H9 (cell line): Measurements from ENCODE around the gene TM9SF3. TPM values are rescaled to one million over a fixed set of nuclear protein-coding genes. Genes with fewer than 3 reads are reported as not detected.

Experiments used
- DNase-seq: peaks from one replicate; pipeline ENCODE4 v3.0.0-alpha.2; 2017
- H2AFZ ChIP-seq: one replicate; pipeline ENCODE4 v1.6.1; 2013; ENCODE audit warnings: mild to moderate bottlenecking, low read length, control low read depth, moderate library complexity
- H2AK5ac ChIP-seq: 2 replicates; pipeline ENCODE4 v1.6.1; 2013; ENCODE audit warnings: low read length, control low read depth, mixed read lengths; ENCODE audit not compliant: insufficient read length
- H2BK120ac ChIP-seq: one replicate; pipeline ENCODE4 v1.6.1; 2013; ENCODE audit warnings: low read depth, mild to moderate bottlenecking, low read length, control low read depth, inconsistent platforms; ENCODE audit not compliant: poor library complexity, severe bottlenecking
- H2BK12ac ChIP-seq: 2 replicates; pipeline ENCODE4 v1.6.1; 2013; ENCODE audit warnings: low read length, control low read depth, mixed read lengths, low read depth; ENCODE audit not compliant: insufficient read length
- H2BK15ac ChIP-seq: 2 replicates; pipeline ENCODE4 v1.6.1; 2013; ENCODE audit warnings: low read depth, low read length, control low read depth
- H2BK20ac ChIP-seq: one replicate; pipeline ENCODE4 v1.6.1; 2013; ENCODE audit warnings: low read depth, mild to moderate bottlenecking, low read length, control low read depth, inconsistent platforms; ENCODE audit not compliant: poor library complexity, severe bottlenecking
- H2BK5ac ChIP-seq: 2 replicates; pipeline ENCODE4 v1.6.1; 2013; ENCODE audit warnings: low read length, control low read depth, mixed read lengths; ENCODE audit not compliant: insufficient read length
- H3K14ac ChIP-seq: 2 replicates; pipeline ENCODE4 v1.6.1; 2013; ENCODE audit warnings: low read length, control low read depth; ENCODE audit not compliant: insufficient read depth
- H3K18ac ChIP-seq: 2 replicates; pipeline ENCODE4 v1.6.1; 2013; ENCODE audit warnings: low read depth, mild to moderate bottlenecking, mixed read lengths, low read length, control low read depth; ENCODE audit not compliant: insufficient read length
- H3K23ac ChIP-seq: 2 replicates; pipeline ENCODE4 v1.6.1; 2013; ENCODE audit warnings: low read length, control low read depth, mixed read lengths, low read depth; ENCODE audit not compliant: insufficient read length
- H3K23me2 ChIP-seq: 2 replicates; pipeline ENCODE4 v1.6.1; 2013; ENCODE audit warnings: low read depth, mild to moderate bottlenecking, mixed read lengths, low read length, control low read depth; ENCODE audit not compliant: insufficient read length, poor library complexity, severe bottlenecking
- H3K27ac ChIP-seq: 2 replicates; pipeline ENCODE4 v1.5.1; 2013; ENCODE audit warnings: low read length, control low read depth, mixed read lengths, low read depth; ENCODE audit not compliant: insufficient read length
- H3K27me3 ChIP-seq: 2 replicates; pipeline ENCODE4 v1.6.1; 2013; ENCODE audit warnings: low read length, control low read depth, inconsistent platforms; ENCODE audit not compliant: insufficient read depth
- H3K4ac ChIP-seq: 2 replicates; pipeline ENCODE4 v1.6.1; 2013; ENCODE audit warnings: low read depth, mild to moderate bottlenecking, control low read depth, inconsistent platforms, low read length, moderate library complexity
- H3K4me1 ChIP-seq: 2 replicates; pipeline ENCODE4 v1.6.1; 2013; ENCODE audit warnings: low read length, control low read depth, inconsistent platforms; ENCODE audit not compliant: insufficient read depth
- H3K4me2 ChIP-seq: 2 replicates; pipeline ENCODE4 v1.6.1; 2013; ENCODE audit warnings: low read length, control low read depth, mixed read lengths; ENCODE audit not compliant: insufficient read length, insufficient read depth
- H3K56ac ChIP-seq: 2 replicates; pipeline ENCODE4 v1.6.1; 2013; ENCODE audit warnings: low read depth, mild to moderate bottlenecking, mixed read lengths, low read length, control low read depth; ENCODE audit not compliant: insufficient read length
- H3K79me1 ChIP-seq: 2 replicates; pipeline ENCODE4 v1.6.1; 2013; ENCODE audit warnings: low read depth, mild to moderate bottlenecking, moderate library complexity, low read length, control low read depth, inconsistent platforms; ENCODE audit not compliant: insufficient read depth, poor library complexity, severe bottlenecking
- H3K79me2 ChIP-seq: 2 replicates; pipeline ENCODE4 v1.6.1; 2013; ENCODE audit warnings: low read length, control low read depth, inconsistent platforms; ENCODE audit not compliant: insufficient read depth
- H3K9ac ChIP-seq: 2 replicates; pipeline ENCODE4 v1.6.1; 2013; ENCODE audit warnings: low read length, control low read depth, mixed read lengths; ENCODE audit not compliant: insufficient read length; ENCODE audit errors: extremely low read depth
- H3K9me3 ChIP-seq: one replicate; pipeline ENCODE4 v1.6.1; 2013; ENCODE audit warnings: low read depth, low read length, inconsistent platforms; ENCODE audit not compliant: control insufficient read depth
- H3T11ph ChIP-seq: one replicate; pipeline ENCODE4 v1.6.1; 2013; ENCODE audit warnings: mild to moderate bottlenecking, low read length, control low read depth, inconsistent platforms
- H4K20me1 ChIP-seq: one replicate; pipeline ENCODE4 v1.6.1; 2013; ENCODE audit not compliant: control insufficient read depth, insufficient read length, insufficient read depth
- H4K5ac ChIP-seq: 2 replicates; pipeline ENCODE4 v1.6.1; 2013; ENCODE audit warnings: low read depth, mild to moderate bottlenecking, mixed read lengths, low read length, control low read depth; ENCODE audit not compliant: insufficient read length
- H4K8ac ChIP-seq: replicated peaks from 2 replicates; pipeline ENCODE4 v1.6.1; 2013; ENCODE audit warnings: low read length, control low read depth, mixed read lengths, low read depth; ENCODE audit not compliant: insufficient read length
- H4K91ac ChIP-seq: 2 replicates; pipeline ENCODE4 v1.6.1; 2013; ENCODE audit warnings: low read depth, mild to moderate bottlenecking, moderate library complexity, mixed read lengths, low read length, control low read depth; ENCODE audit not compliant: insufficient read length
- H3K27ac Mint-ChIP-seq, 3 experiments: 2 replicates in 2 of 3; 3 replicates in 1 of 3; pipeline ENCODE4 v1.8.0; 2020 to 2021; ENCODE audit warnings: mixed read lengths in 3 of 3, mild to moderate bottlenecking in 1 of 3, moderate library complexity in 1 of 3
- H3K27me3 Mint-ChIP-seq: 2 replicates; pipeline ENCODE4 v1.8.0; 2021; ENCODE audit warnings: low read depth, mild to moderate bottlenecking, moderate library complexity, mixed read lengths
- H3K36me3 Mint-ChIP-seq, 3 experiments: 2 replicates in 2 of 3; 3 replicates in 1 of 3; pipeline ENCODE4 v1.8.0; 2020 to 2021; ENCODE audit warnings: low read depth in 3 of 3, mixed read lengths in 3 of 3; ENCODE audit not compliant: insufficient read depth in 1 of 3
- H3K4me1 Mint-ChIP-seq, 2 experiments: 2 replicates each; pipeline ENCODE4 v1.8.0; 2020; ENCODE audit warnings: mixed read lengths in 2 of 2
- H3K4me3 Mint-ChIP-seq, 2 experiments: 2 replicates in 1 of 2; 3 replicates in 1 of 2; pipeline ENCODE4 v1.8.0; 2020 to 2021; ENCODE audit warnings: mild to moderate bottlenecking in 2 of 2, mixed read lengths in 2 of 2, moderate library complexity in 1 of 2
- H3K9me3 Mint-ChIP-seq, 2 experiments: 2 replicates in 1 of 2; 3 replicates in 1 of 2; pipeline ENCODE4 v1.8.0; 2020; ENCODE audit warnings: mild to moderate bottlenecking in 2 of 2, mixed read lengths in 2 of 2, moderate library complexity in 1 of 2
- CTCF ChIP-seq: fragments of 200-600 bp; sonication (generic); conservative IDR thresholded peaks from 3 replicates; pipeline ENCODE4 v1.8.0; 2021; ENCODE audit warnings: antibody characterized with exemption, mild to moderate bottlenecking
- WGBS: extraction: QIAGEN DNeasy Blood & Tissue Kit; methylation state at CpG from one replicate; pipeline ENCODE4 v1.1.7; 2013; ENCODE audit warnings: missing lambda C conversion rate, low lambda C conversion rate, mixed read lengths; ENCODE audit not compliant: insufficient read length; ENCODE audit errors: extremely low coverage; 5-methylcytosine and 5-hydroxymethylcytosine counted together
- total RNA-seq: library from RNA; stranded (reverse); gene quantifications from 2 replicates; pipeline ENCODE4 v1.2.1, GENCODE V29; 2021

The TM9SF3 gene
- total RNA-seq, 1 experiment from 2014 or later: 120 TPM

DNA sequence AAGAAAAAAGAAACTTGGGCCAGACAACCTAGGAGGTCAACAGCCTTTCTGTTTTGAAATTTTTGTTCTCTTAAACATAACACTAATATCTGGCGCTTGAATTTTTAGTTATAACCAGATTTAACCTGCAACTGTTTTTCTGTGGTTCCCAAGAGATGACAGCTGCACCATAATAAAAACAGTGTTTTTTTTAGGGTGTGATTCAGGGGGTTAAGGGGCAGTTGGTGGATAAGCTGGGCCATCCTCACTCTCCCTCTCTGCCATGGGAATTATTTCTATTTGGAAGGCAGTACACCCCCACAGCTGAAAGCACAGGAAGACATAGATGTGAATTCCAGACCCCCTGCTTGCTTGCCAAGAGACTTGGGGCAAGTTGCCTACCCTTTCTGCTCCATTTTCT is 20.1 kb upstream of the TM9SF3 start:
- H4K91ac ChIP-seq: no peak overlapping the region
- Mint-ChIP-seq H3K9me3 (no peaks in the 10 kb centered on the region), H3K27me3 (no peaks in the 10 kb centered on the region), H3K36me3 (no peaks in the 10 kb centered on the region), H3K4me3 (no peak overlapping the region), H3K27ac (no peak overlapping the region), H3K4me1 (peaks cover 10 to 15% of the 10 kb centered on the region in 2 experiments)
- no peak overlapping the region for H2BK5ac ChIP-seq
- no peak overlapping the region for H2AK5ac ChIP-seq
- H2AFZ ChIP-seq: no peak overlapping the region
- no peak overlapping the region for H4K5ac ChIP-seq
- no peak overlapping the region for H3K18ac ChIP-seq
- no peak overlapping the region for H2BK12ac ChIP-seq
- no peaks in the 10 kb centered on the region for H3K9me3 ChIP-seq
- H3K14ac ChIP-seq: no peak overlapping the region
- no peak overlapping the region for H3K27ac ChIP-seq
- H3K23ac ChIP-seq: no peak overlapping the region
- no peak overlapping the region for H2BK120ac ChIP-seq
- H3K4ac ChIP-seq: no peak overlapping the region
- H2BK15ac ChIP-seq: no peak overlapping the region
- TF ChIP-seq CTCF: no peak
- no peak overlapping the region for H3T11ph ChIP-seq
- no peaks in the 10 kb centered on the region for H3K4me1 ChIP-seq
- no peak for DNase-seq
- no peak overlapping the region for H3K9ac ChIP-seq
- H3K56ac ChIP-seq: no peak overlapping the region
- H3K79me1 ChIP-seq: no peaks in the 10 kb centered on the region
- no peak overlapping the region for H2BK20ac ChIP-seq
- no peak overlapping the region for H4K8ac ChIP-seq
- H3K23me2 ChIP-seq: no peaks in the 10 kb centered on the region
- H3K79me2 ChIP-seq: no peaks in the 10 kb centered on the region
- no peaks in the 10 kb centered on the region for H4K20me1 ChIP-seq
- H3K27me3 ChIP-seq: no peaks in the 10 kb centered on the region
- no peak overlapping the region for H3K4me2 ChIP-seq
- WGBS: no CpG with 5 or more reads among the region's 1 CpG
